Lower lobe of right lung (tissue), 2 donors: ENCODE measurements around the gene SDF4. TPM values are rescaled to one million over a fixed set of nuclear protein-coding genes. Genes with fewer than 3 reads are reported as not detected.
A peak's percentile ranks its signal among the peaks of the same experiment; 100 is the strongest.
"Not testable (repeated sequence)": the region's sequence is repeated elsewhere in the genome, so short reads cannot be mapped to it uniquely, and the experiment has no call there.

ENCODE experiments used
- ATAC-seq, 2 donors: fragments of 200-7000 bp; cut with Tn5 transposase; one replicate each; pipeline ENCODE4 v1.9.1; 2020 to 2022; ENCODE audit warnings: mild to moderate bottlenecking in 2 of 2, moderate library complexity in 2 of 2
- DNase-seq: peaks from one replicate; pipeline ENCODE4 v3.0.0-alpha.2; 2020
- H3K27ac ChIP-seq: fragments of 200-600 bp; one replicate; pipeline ENCODE4 v1.8.0; 2022
- H3K27me3 ChIP-seq: fragments of 200-600 bp; one replicate; pipeline ENCODE4 v1.8.0; 2022; ENCODE audit warnings: low read depth
- H3K36me3 ChIP-seq: fragments of 200-600 bp; one replicate; pipeline ENCODE4 v1.8.0; 2022; ENCODE audit warnings: mild to moderate bottlenecking
- H3K4me1 ChIP-seq: fragments of 200-600 bp; one replicate; pipeline ENCODE4 v1.8.0; 2022
- H3K4me3 ChIP-seq: fragments of 200-600 bp; one replicate; pipeline ENCODE4 v1.8.0; 2022; ENCODE audit warnings: mild to moderate bottlenecking
- H3K9me3 ChIP-seq: fragments of 200-600 bp; one replicate; pipeline ENCODE4 v1.8.0; 2022
- CTCF ChIP-seq: fragments of 200-600 bp; IDR thresholded peaks from one replicate; pipeline ENCODE4 v1.8.0; 2022; ENCODE audit warnings: antibody characterized with exemption, mild to moderate bottlenecking
- intact Hi-C: fragments of 100-400 bp; cut with DNase I; formaldehyde crosslinking; loops from one replicate; pipeline ENCODE4 v1.11.0; 2022
- total RNA-seq: library from RNA; stranded (reverse); fragmentation: NEBNext Ultra II Directional; extraction: Animal tissue kit (Norgen Biotek cat#: 25700); gene quantifications from one replicate; pipeline ENCODE4 v1.2.1, GENCODE V29; 2021
- donor health status: DM: no; HTN: yes; CAD: no; lungs with severe emphysema.

The SDF4 gene
- total RNA-seq, 1 donor from 2014 or later: 127 TPM

- no peak overlapping the region for H3K27ac ChIP-seq
- TF ChIP-seq CTCF: no peak
- DNase-seq (peak; percentile 42), ATAC-seq (peak in 1 of 2 donors; percentile 6)
- no peaks in the 10 kb centered on the region for H3K9me3 ChIP-seq
- no peak overlapping the region for H3K4me3 ChIP-seq
- H3K4me1 ChIP-seq: peaks cover 6% of the 10 kb centered on the region
- H3K27me3 ChIP-seq: peaks cover 17% of the 10 kb centered on the region
- no peaks in the 10 kb centered on the region for H3K36me3 ChIP-seq
- intact Hi-C loops: no loop called here
These were observed 34.0 kb downstream of the SDF4 start for GRCh38 chr1:1197551-1198422.

- no peak for TF ChIP-seq CTCF
- DNase-seq (no peak), ATAC-seq (no peak)
- peaks cover 6% of the 10 kb centered on the region for H3K4me1 ChIP-seq
- intact Hi-C loops: no loop called here
- no peak overlapping the region for H3K4me3 ChIP-seq
- no peaks in the 10 kb centered on the region for H3K9me3 ChIP-seq
- H3K27ac ChIP-seq: no peak overlapping the region
- no peaks in the 10 kb centered on the region for H3K36me3 ChIP-seq
- H3K27me3 ChIP-seq: peaks cover 16% of the 10 kb centered on the region
These were observed 34.7 kb downstream of the SDF4 start for GRCh38 chr1:1197188-1197500.

- TF ChIP-seq CTCF: no peak
- intact Hi-C loops: no loop called here
- Histone ChIP-seq H3K27ac (no peak overlapping the region), H3K4me3 (no peak overlapping the region), H3K27me3 (peaks cover 16% of the 10 kb centered on the region), H3K36me3 (no peaks in the 10 kb centered on the region), H3K4me1 (peaks cover 6% of the 10 kb centered on the region), H3K9me3 (no peaks in the 10 kb centered on the region)
- DNase-seq: peak; percentile 34
- no peak for ATAC-seq
These were observed 35.2 kb downstream of the SDF4 start for GRCh38 chr1:1196431-1197187.

- H3K36me3 ChIP-seq, H3K4me3 ChIP-seq, H3K4me1 ChIP-seq, H3K9me3 ChIP-seq, intact Hi-C loops, H3K27ac ChIP-seq, DNase-seq, ATAC-seq: not testable (repeated sequence)
- peaks cover 12% of the 10 kb centered on the region for H3K27me3 ChIP-seq
These were observed 36.1 kb downstream of the SDF4 start for GRCh38 chr1:1195726-1196125.

GRCh38 chr1:1194723-1195122, 37.1 kb downstream of the SDF4 start:
- Histone ChIP-seq H3K27ac (no peak overlapping the region), H3K27me3 (peaks cover 4% of the 10 kb centered on the region), H3K4me1 (no peaks in the 10 kb centered on the region), H3K36me3 (no peaks in the 10 kb centered on the region), H3K4me3 (no peak overlapping the region), H3K9me3 (no peaks in the 10 kb centered on the region)
- DNase-seq: no peak
- no peak for ATAC-seq
- TF ChIP-seq CTCF: no peak
- intact Hi-C loops: no loop called here

- DNase-seq: no peak
These were observed 40.1 kb downstream of the SDF4 start for GRCh38 chr1:1191734-1192133.

More at GRCh38 chr1:1191734-1192133, 40.1 kb downstream of the SDF4 start:
- no peak for TF ChIP-seq CTCF
- no peaks in the 10 kb centered on the region for H3K27me3 ChIP-seq
- ATAC-seq: no peak
- H3K36me3 ChIP-seq: no peaks in the 10 kb centered on the region
- H3K4me1 ChIP-seq: no peaks in the 10 kb centered on the region
- H3K9me3 ChIP-seq: no peaks in the 10 kb centered on the region
- intact Hi-C loops: no loop called here
- no peak overlapping the region for H3K27ac ChIP-seq
- no peak overlapping the region for H3K4me3 ChIP-seq
